ENCODE results near the gene CLP1.

CLP1 gene

DNA sequence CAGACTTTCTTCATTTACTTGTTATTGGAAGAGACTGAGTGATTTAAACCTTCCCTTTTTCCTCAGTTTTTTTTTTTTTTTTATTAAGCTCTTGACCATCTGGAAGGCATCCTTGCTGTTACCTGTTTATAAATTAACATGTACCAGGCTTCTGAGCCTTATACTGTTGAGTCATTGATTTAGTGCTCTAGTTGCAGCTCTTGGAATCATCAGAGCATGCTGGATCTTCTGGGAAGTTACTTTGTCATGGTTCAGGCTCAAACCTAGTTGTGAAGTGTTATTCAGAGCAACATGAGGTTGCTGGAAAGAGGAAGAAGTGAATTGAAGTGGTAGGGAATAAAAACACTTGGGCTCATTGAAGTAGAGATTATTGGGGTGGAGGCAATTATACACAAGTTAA, 16.7 kb downstream of the CLP1 start:
- TF ChIP-seq EZH2phosphoT487 (IDR thresholded peaks at IDR 0.05; ENCODE audit: borderline replicate concordance), result no peak

DNA sequence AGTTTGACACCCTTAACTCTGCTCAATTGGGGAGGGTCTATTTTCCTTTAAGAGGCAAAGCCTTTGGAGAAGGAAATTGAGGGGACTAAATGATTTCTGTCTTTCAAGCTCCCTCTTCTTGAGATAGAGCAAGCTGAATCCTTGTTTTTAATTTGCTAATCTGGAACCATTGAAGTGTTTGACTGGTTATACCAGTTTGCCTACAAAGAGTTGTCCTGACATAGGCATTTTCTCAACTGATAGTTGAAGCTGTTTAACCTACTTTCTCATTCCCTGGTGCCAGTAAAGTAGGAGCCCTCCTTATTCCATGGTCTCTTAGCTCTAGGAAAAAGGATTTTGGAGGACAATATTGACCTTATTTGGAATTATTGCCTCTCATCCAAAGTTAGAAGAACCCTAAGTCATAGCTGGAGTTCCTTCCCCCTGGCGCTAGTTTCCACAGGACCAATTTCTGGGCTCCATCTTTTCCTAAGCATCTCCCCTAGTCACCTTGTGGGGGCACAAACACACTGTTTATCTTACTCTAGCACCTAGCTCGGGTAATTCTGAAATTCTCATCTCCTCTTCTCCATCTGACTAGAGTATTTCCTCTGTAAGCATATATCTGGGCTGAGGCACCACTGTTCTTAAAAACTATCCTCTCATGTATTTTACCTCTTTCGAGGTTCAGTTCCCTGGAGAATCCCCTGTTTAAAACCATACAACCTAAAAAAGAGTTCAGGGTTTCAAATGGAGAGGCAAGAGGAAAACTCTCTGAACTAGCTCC, 17.8 kb downstream of the CLP1 start:
- no peaks in the 10 kb centered on the region for H3F3A ChIP-seq (ENCODE audit: low read depth)
- H3K36me3 ChIP-seq (ENCODE audit: insufficient read depth, low read length), result peaks cover 41% of the 10 kb centered on the region; the same call in 1 of the 2 replicates
- H3K9ac ChIP-seq (ENCODE audit: low read depth, low read length, poor library complexity, severe bottlenecking), result peak overlapping the region; percentile 28
- no peak overlapping the region for H2AFZ ChIP-seq (ENCODE audit: low read length)
- H4K20me1 ChIP-seq (ENCODE audit: insufficient read depth, low read length, poor library complexity, severe bottlenecking), result peaks cover 73% of the 10 kb centered on the region
- peaks cover 91% of the 10 kb centered on the region for H3K79me2 ChIP-seq (ENCODE audit: insufficient read depth, low read length)
- H3K9me2 ChIP-seq (replicated peaks; ENCODE audit: low read depth, low read length), result no peaks in the 10 kb centered on the region
- TF ChIP-seq, protein P1, sequence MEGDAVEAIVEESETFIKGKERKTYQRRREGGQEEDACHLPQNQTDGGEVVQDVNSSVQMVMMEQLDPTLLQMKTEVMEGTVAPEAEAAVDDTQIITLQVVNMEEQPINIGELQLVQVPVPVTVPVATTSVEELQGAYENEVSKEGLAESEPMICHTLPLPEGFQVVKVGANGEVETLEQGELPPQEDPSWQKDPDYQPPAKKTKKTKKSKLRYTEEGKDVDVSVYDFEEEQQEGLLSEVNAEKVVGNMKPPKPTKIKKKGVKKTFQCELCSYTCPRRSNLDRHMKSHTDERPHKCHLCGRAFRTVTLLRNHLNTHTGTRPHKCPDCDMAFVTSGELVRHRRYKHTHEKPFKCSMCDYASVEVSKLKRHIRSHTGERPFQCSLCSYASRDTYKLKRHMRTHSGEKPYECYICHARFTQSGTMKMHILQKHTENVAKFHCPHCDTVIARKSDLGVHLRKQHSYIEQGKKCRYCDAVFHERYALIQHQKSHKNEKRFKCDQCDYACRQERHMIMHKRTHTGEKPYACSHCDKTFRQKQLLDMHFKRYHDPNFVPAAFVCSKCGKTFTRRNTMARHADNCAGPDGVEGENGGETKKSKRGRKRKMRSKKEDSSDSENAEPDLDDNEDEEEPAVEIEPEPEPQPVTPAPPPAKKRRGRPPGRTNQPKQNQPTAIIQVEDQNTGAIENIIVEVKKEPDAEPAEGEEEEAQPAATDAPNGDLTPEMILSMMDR (conservative IDR thresholded peaks at IDR 0.05; ENCODE audit: low read length), result peak; percentile 31
- TF ChIP-seq EZH2phosphoT487 (IDR thresholded peaks at IDR 0.05; ENCODE audit: borderline replicate concordance), result no peak
- no peaks in the 10 kb centered on the region for H3K9me3 ChIP-seq (ENCODE audit: insufficient read depth, low read depth, low read length)
- no peaks in the 10 kb centered on the region for H3K27me3 ChIP-seq (ENCODE audit: insufficient read depth, low read length, poor library complexity, severe bottlenecking)
- H3K4me2 ChIP-seq (ENCODE audit: low read depth, low read length, poor library complexity, severe bottlenecking), result peak overlapping the region; percentile 99
- H3K4me3 ChIP-seq (ENCODE audit: low read length, poor library complexity, severe bottlenecking), result peak overlapping the region; percentile 40
- H3K4me1 ChIP-seq (ENCODE audit: insufficient read depth, low read length, poor library complexity, severe bottlenecking), result peaks cover 62% of the 10 kb centered on the region

More for the DNA sequence above, 16.7 kb downstream of the CLP1 start:
- Histone ChIP-seq H3K9me3 (ENCODE audit: insufficient read depth, low read depth, low read length) (no peaks in the 10 kb centered on the region), H3K79me2 (ENCODE audit: insufficient read depth, low read length) (peaks cover 91% of the 10 kb centered on the region), H3K4me1 (ENCODE audit: insufficient read depth, low read length, poor library complexity, severe bottlenecking) (peaks cover 67% of the 10 kb centered on the region), H3K9ac (ENCODE audit: low read depth, low read length, poor library complexity, severe bottlenecking) (peak overlapping the region; percentile 28), H3K4me2 (ENCODE audit: low read depth, low read length, poor library complexity, severe bottlenecking) (peak overlapping the region; percentile 99), H3F3A (ENCODE audit: low read depth) (no peaks in the 10 kb centered on the region), H3K4me3 (ENCODE audit: low read length, poor library complexity, severe bottlenecking) (peak overlapping the region; percentile 40), H4K20me1 (ENCODE audit: insufficient read depth, low read length, poor library complexity, severe bottlenecking) (peaks cover 75% of the 10 kb centered on the region), H3K36me3 (ENCODE audit: insufficient read depth, low read length) (peaks cover 34% of the 10 kb centered on the region; the same call in 1 of the 2 replicates), H3K9me2 (replicated peaks; ENCODE audit: low read depth, low read length) (no peaks in the 10 kb centered on the region), H3K27me3 (ENCODE audit: insufficient read depth, low read length, poor library complexity, severe bottlenecking) (no peaks in the 10 kb centered on the region), H2AFZ (ENCODE audit: low read length) (no peak overlapping the region)

DNA sequence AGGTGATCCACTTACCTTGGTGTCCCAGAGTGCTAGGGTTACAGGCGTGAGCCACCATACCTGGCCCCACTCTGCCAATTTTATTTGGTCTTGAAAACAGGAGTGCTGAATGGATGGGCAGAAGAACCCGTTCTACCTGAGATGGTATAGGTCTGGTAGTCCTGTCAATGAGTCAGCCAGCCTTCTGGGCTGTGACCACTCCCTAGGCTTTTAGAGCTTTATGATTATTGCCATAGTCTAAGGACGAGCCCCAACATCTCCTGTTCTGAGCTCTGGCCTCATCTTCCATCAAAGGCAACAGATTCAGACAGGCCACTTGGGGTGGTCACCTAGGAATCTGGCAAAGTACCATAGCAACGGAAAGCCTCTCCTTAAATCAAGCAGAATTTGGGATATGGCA, 21.8 kb downstream of the CLP1 start:
- H3K79me2 ChIP-seq (ENCODE audit: insufficient read depth, low read length), result peaks cover 69% of the 10 kb centered on the region
- no peaks in the 10 kb centered on the region for H3K9me2 ChIP-seq (replicated peaks; ENCODE audit: low read depth, low read length)
- peaks cover 25% of the 10 kb centered on the region for H3K4me1 ChIP-seq (ENCODE audit: insufficient read depth, low read length, poor library complexity, severe bottlenecking)
- H2AFZ ChIP-seq (ENCODE audit: low read length), result no peak overlapping the region
- H3K9me3 ChIP-seq (ENCODE audit: insufficient read depth, low read depth, low read length), result no peaks in the 10 kb centered on the region
- no peak overlapping the region for H3K9ac ChIP-seq (ENCODE audit: low read depth, low read length, poor library complexity, severe bottlenecking)
- no peak overlapping the region for H3K4me3 ChIP-seq (ENCODE audit: low read length, poor library complexity, severe bottlenecking)
- no peaks in the 10 kb centered on the region for H3F3A ChIP-seq (ENCODE audit: low read depth)
- peak overlapping the region; percentile 35 for H3K4me2 ChIP-seq (ENCODE audit: low read depth, low read length, poor library complexity, severe bottlenecking)
- no peaks in the 10 kb centered on the region for H3K27me3 ChIP-seq (ENCODE audit: insufficient read depth, low read length, poor library complexity, severe bottlenecking)
- peaks cover 56% of the 10 kb centered on the region; the same call in 1 of the 2 replicates for H3K36me3 ChIP-seq (ENCODE audit: insufficient read depth, low read length)
- TF ChIP-seq, protein P1 (conservative IDR thresholded peaks at IDR 0.05; ENCODE audit: low read length), result no peak
- H4K20me1 ChIP-seq (ENCODE audit: insufficient read depth, low read length, poor library complexity, severe bottlenecking), result peaks cover 57% of the 10 kb centered on the region

DNA sequence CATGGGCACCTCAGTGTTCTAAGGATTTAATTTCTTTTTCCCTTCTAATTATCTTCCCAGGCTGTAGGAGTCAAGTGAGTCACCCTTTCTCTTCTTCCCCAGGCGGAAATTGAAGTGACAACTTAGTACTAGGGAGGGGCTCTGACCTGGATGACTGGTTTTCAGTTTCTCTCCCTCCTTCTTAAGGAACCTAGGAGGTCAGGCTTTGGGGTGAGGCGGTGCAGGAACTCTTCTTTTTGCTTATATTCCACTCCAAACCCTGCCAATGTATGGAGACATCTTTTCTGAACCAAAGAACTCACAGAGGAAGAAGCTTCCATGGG, 23.0 kb downstream of the CLP1 start:
- peaks cover 47% of the 10 kb centered on the region for H4K20me1 ChIP-seq (ENCODE audit: insufficient read depth, low read length, poor library complexity, severe bottlenecking)
- peaks cover 67% of the 10 kb centered on the region; the same call in 1 of the 2 replicates for H3K36me3 ChIP-seq (ENCODE audit: insufficient read depth, low read length)
- H3K9me2 ChIP-seq (replicated peaks; ENCODE audit: low read depth, low read length), result no peaks in the 10 kb centered on the region
- no peak overlapping the region for H3K4me3 ChIP-seq (ENCODE audit: low read length, poor library complexity, severe bottlenecking)
- H3K9ac ChIP-seq (ENCODE audit: low read depth, low read length, poor library complexity, severe bottlenecking), result peak overlapping the region; percentile 20
- H3K79me2 ChIP-seq (ENCODE audit: insufficient read depth, low read length), result peaks cover 58% of the 10 kb centered on the region
- no peaks in the 10 kb centered on the region for H3K27me3 ChIP-seq (ENCODE audit: insufficient read depth, low read length, poor library complexity, severe bottlenecking)
- no peak overlapping the region for H2AFZ ChIP-seq (ENCODE audit: low read length)
- peaks cover 15% of the 10 kb centered on the region for H3K4me1 ChIP-seq (ENCODE audit: insufficient read depth, low read length, poor library complexity, severe bottlenecking)
- H3F3A ChIP-seq (ENCODE audit: low read depth), result no peaks in the 10 kb centered on the region
- peak overlapping the region; percentile 35 for H3K4me2 ChIP-seq (ENCODE audit: low read depth, low read length, poor library complexity, severe bottlenecking)
- H3K9me3 ChIP-seq (ENCODE audit: insufficient read depth, low read depth, low read length), result no peaks in the 10 kb centered on the region
- TF ChIP-seq EZH2phosphoT487 (IDR thresholded peaks at IDR 0.05; ENCODE audit: borderline replicate concordance), result no peak
- TF ChIP-seq, protein P1 (conservative IDR thresholded peaks at IDR 0.05; ENCODE audit: low read length), result no peak
